HL-60/S4 (cell line): ENCODE data around the gene PPRC1.

ENCODE experiments used
- in situ Hi-C: fragments of 300-500 bp; cut with MboI; formaldehyde crosslinking; loops from 2 replicates; pipeline ENCODE4 v1.14.3; 2022; ENCODE audit warnings: low sequenced_read_pairs

The PPRC1 gene

GRCh38 chr10:102116656-102117055, 16.2 kb upstream of the PPRC1 start:
- in situ Hi-C loops, result no loop called here

DNA sequence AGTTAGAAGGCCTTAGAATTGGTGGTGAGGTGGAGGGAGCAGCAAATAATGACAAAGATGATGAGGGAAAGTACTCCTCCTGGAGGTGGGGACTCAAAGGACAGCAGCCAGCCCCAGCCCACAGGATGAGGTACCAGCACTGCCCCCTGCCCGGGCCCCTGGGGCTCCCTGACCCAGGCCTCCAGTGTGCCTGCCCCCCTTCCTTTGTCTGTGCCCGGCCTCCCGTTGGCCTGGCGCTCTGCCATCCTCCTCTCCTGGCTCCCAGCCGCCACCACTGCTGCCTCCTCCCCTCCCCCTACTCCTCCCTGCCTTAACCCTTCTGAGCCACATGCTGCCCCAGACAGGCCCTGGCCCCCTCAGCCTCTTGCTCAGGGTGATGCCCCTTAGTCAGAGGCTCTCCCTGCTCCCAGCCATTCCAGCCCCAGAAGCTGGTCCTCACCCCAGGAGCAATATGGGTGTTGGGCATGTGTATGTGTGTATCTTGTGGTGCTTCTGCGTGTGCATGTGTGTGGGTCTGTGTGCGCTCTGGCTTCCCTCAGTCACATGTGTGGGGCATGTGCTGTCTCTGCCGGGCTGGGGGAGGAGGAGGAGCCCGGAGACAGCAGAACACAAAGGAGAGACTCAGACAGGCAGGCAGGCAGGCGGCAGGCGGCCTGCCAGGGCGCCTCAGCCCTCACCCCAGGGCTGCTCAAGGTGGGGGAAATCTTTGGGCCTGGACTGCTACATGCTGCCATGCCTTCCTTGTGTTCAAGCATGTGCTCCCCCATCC, 15.3 kb upstream of the PPRC1 start:
- in situ Hi-C loops, result no loop called here

DNA sequence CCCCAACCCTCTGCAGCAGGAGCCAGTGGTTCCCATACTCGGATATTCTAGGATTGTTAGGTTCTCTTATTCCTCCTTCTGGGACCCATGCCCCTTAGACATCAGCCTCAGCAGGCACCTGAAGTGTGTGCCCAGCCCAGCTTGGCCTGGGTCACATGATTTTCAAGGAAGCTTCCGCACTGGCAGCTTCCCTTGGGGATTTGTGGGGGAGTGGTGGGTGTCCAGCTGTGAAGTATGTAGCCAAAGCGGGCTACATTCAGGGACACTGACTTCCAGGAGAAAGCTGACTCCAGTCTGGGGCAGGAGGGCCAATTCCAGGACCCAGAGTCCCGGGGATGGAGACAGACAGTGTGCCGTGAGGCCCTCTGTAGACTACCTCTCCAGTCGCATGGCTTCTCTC, 14.0 kb upstream of the PPRC1 start:
- in situ Hi-C loops, result no loop called here

- in situ Hi-C loops, result no loop called here
Observed at GRCh38 chr10:102119417-102120141, 13.3 kb upstream of the PPRC1 start.

DNA sequence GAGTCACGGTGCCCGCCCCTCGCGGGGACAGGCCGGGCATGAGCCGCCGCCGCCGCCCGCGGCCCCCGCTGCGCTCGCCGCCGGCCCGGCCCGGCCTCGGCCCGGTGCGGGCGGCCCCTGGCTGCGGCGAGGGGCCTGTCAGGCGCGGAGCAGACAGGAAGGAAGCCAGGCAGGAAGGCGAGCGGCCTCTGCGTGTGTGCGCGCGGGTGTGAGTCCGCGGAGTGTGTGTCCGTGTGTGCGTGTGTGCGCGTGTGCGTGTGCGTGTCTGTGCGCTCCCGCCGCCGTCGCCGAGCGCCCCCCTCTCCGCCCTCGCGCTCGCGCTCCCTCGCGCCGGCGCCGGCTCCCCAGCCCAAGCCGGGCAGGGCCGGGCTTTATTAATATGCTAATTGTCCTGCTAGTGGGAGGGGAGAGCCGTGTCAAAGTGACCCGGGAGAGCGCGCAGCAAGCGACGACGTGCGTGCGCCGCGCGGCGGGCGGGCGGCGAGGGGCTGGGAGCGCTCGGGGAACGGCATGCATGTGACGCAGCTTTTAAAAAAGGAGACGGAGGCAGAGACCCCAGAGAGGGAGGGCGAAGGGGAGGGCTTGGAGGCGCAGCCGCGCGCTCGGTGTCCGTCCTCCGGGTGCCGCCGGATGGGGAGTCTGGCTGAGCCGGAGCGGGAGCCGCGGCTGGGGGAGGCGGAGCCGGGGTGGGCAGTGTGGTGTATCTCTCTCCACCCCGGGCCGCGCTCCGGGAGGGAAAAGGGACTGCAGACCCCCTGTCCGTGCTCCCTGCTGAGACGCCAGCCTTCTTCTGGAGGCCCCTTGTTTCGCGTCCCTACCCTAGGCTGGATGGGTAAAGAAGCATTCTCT, 12.5 kb upstream of the PPRC1 start, which contains the start of gene LDB1:
LDB1 (minus strand) TSS at position 227 of the 849 bp plus-strand sequence. CDS start 258 bp downstream, outside the sequence.
- in situ Hi-C loops, result no loop called here

DNA sequence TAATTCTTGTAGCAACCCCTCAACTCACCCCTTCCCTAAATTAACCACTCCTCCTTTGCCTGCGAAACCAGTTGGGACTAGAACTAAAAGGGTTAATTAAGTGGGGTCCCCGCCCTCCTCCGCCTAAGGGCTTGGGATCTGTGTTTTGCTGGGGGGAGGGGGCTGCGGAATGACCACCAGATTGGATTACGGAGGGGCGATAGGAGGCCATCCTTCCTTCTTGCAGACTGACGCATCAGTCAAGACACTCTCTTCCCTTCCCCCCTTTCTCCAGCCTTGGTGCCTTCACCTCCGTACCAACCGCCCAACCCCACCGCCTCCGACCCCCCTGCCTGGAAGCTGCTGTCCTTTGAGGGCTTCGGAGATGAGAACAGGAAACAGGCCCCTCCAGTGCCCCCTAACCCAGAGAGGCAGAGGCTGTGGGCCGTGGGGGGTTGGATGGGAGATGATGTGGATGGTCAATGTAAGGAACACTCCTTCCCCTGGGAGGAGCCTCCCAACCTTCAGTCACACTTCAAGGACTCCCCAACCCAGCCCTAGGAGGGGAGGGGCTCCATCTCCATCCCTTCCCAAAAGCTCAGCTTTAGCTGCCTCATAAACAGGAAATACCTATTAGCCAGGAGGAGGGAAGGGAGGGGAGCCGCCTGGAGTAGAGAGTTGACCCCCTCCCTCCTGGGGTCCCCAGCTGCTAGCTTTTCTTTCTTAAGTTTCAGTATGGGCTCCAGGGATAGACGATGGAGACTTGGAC, 11.7 kb upstream of the PPRC1 start:
- in situ Hi-C loops, result no loop called here

- in situ Hi-C loops, result no loop called here
Observed at GRCh38 chr10:102121739-102122372, 11.0 kb upstream of the PPRC1 start.

- in situ Hi-C loops, result no loop called here
Observed at GRCh38 chr10:102122450-102122849, 10.4 kb upstream of the PPRC1 start.

- in situ Hi-C loops, result no loop called here
Observed at GRCh38 chr10:102123223-102123622, 9.6 kb upstream of the PPRC1 start.

- in situ Hi-C loops, result no loop called here
Observed at GRCh38 chr10:102131286-102132170, 1.3 kb upstream of the PPRC1 start.

GRCh38 chr10:102132193-102132562, 662 bp upstream of the PPRC1 start:
- in situ Hi-C loops, result no loop called here

GRCh38 chr10:102133373-102134195, 744 bp downstream of the PPRC1 start:
- in situ Hi-C loops, result no loop called here

DNA sequence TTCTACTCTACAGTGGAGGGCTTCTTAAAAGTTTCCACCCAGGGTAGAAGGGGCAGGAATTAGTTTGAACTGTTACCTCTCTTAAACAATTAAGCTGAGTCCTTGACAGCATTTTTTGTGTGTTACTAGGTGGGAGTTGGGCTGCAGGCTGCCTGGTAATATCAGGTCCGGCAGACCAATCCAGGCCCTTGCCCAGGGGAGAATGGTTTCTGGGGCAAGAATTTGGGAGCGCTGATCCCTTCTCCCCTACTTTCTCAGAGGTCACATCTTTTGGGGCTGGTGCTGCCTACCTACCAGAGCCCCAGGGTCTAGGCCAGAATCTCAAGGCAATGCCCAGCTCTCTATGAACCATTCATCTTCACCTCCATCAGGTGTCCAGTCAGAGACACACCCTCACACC, 1.6 kb downstream of the PPRC1 start:
- in situ Hi-C loops, result no loop called here

GRCh38 chr10:102135956-102136526, 3.2 kb downstream of the PPRC1 start:
- in situ Hi-C loops, result no loop called here

GRCh38 chr10:102139281-102140110, 6.7 kb downstream of the PPRC1 start:
- in situ Hi-C loops, result no loop called here

DNA sequence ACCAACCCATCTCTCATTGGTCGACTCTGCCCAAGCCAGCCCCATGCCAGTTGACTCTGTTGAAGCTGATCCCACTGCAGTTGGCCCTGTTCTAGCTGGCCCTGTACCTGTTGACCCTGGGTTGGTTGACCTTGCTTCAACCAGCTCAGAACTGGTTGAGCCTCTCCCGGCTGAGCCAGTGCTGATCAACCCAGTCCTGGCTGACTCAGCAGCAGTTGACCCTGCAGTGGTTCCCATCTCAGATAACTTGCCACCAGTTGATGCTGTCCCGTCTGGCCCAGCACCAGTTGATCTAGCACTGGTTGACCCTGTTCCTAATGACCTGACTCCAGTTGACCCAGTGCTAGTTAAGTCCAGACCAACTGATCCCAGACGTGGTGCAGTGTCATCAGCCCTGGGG, 7.4 kb downstream of the PPRC1 start:
- in situ Hi-C loops, result no loop called here

- in situ Hi-C loops, result no loop called here
Observed at GRCh38 chr10:102140913-102141540, 8.2 kb downstream of the PPRC1 start.
